GM18951 (cell line): ENCODE data around the gene MYOG.

Source experiments
- POLR2A ChIP-seq: IDR thresholded peaks from 4 replicates; pipeline ENCODE4 v1.6.1; 2011; ENCODE audit warnings: mild to moderate bottlenecking; ENCODE audit not compliant: insufficient read length, insufficient read depth; ENCODE audit errors: extremely low read depth
- in situ Hi-C: fragments of 300-500 bp; cut with MboI; formaldehyde crosslinking; loops from one replicate; pipeline ENCODE4 v1.12.0; 2022; ENCODE audit warnings: low sequenced_read_pairs, mixed read lengths, inconsistent platforms; ENCODE audit not compliant: unreplicated experiment

The MYOG gene

DNA sequence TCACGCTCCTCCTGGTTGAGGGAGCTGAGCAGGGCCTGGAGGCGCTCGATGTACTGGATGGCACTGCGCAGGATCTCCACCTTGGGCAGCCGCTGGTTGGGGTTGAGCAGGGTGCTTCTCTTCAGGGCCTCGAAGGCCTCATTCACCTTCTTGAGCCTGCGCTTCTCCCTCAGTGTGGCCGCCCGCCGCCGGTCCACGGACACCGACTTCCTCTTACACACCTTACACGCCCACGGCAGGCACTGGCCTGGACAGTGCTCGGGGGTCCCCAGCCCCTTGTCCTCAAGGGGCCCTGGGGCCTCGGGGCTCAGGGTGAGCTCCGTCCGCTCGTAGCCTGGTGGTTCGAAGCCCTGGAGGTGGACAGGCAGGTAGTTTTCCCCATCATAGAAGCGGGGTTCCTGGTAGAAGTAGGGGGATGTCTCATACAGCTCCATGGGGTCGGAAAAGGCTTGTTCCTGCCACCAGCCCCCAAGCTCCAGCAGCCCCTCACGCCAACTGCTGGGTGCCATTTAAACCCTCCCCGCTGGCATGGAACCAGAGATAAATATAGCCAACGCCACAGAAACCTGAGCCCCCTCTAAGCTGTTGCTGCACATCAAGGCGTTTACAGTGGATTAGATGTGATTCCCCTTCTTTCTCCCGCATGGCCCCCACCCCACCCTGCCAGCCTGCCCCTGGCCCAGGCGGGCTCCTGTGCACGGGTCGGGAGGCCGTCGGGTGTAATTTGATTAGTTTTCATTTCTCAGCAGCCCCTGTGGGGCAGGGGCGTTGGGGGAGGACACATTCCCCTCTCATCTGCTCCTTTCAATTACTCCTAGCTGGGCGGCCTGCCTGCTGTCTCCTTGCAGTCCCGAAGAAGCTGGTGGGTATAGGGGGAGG, at the start of gene MYOG:
MYOG (minus strand) TSS at position 485 of the 879 bp plus-strand sequence; CDS start at position 434, 51 bp downstream.
- no peak for TF ChIP-seq POLR2A

GRCh38 chr1:203133970-203134725, 48.3 kb upstream of the MYOG start:
- TF ChIP-seq POLR2A: no peak
- in situ Hi-C loops: no loop called here

More for the DNA sequence above, at the start of gene MYOG:
- in situ Hi-C loops: no loop called here

DNA sequence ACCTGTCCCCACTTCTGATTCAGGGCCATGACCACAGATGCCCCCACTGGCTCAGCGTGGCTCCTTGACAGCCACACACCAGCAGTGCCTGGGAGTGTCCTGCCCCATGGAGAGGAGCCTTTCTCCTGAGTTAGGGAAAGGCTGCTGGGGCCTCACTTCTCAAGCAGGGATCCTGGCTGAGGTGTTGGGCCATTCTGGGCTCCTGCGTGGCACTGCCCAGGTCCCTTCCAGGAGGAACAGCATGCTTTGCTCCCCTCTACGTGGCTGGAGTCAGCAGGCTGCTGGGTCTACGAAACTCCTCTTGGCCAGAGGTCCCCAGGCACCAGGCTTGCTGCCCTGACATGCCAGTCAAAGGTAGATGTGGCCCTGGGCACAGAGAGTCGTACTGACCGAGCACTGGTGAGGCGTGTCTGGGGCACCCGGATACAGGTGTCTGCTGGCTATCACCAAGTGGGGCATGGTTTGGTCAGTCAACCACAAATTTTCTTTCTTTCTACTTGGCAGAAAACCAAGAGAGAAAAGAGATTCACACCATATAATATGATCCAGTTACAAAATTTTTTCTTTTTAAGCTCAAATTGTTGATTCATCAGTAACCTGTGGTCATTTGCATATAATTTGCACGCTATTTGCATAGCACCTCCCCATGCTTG, 45.9 kb upstream of the MYOG start:
- in situ Hi-C loops: no loop called here
- no peak for TF ChIP-seq POLR2A

DNA sequence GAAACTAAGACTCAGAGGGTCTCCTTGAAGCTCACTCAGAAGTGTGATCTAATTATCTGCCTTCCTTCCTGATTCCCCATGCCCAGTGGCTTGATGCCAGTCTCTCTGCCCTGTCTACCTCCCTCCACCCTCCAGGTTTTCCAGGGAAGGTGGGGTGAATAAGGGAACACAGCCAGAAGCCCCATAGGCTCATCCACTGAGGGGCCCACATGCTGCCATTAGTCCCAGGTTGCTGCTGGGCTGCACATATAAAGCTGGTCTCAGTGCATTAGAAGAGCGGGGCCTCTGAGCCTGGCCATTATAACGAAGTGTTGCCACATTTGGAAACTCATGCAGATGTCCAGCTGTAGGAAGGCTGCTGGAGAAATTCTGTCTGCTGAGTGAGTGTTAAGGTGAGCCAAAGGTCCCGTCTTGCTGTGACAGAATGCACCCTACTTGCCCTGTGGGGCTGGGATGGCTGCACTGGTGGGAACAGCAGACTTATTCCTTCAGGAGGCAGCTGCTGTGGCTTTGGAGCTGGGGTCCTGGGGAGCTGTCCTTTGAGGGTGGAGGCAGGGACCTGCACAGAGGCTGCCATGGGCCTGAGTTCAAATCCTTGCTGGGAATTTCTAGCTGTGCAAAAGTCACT, 44.7 kb upstream of the MYOG start:
- TF ChIP-seq POLR2A: no peak
- in situ Hi-C loops: no loop called here

GRCh38 chr1:203129501-203130231, 43.9 kb upstream of the MYOG start:
- in situ Hi-C loops: no loop called here
- no peak for TF ChIP-seq POLR2A

DNA sequence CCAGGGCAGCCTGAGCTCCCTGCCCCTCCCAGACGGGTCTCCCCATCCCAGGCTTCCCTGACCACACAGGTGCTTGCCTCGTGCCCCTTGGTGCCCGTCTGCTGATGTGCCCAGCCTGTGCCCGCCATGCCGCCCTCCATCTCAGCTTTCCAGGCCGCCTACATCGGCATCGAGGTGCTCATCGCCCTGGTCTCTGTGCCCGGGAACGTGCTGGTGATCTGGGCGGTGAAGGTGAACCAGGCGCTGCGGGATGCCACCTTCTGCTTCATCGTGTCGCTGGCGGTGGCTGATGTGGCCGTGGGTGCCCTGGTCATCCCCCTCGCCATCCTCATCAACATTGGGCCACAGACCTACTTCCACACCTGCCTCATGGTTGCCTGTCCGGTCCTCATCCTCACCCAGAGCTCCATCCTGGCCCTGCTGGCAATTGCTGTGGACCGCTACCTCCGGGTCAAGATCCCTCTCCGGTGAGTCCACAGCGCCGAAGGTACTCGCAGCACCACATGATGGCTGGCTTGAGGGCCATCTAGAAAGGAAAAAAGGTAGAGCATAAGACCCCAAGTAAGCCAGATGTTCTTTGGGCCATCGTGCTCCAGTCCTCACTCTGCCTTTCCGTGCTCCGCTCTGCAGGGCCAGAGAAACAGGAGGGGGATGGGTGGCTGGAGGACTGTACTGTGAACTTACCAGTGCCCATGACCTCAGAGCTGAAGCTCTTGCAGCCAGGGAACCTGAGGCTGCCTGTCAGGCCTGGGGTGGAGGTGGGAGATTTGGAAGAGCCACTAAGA, 43.1 kb upstream of the MYOG start:
- TF ChIP-seq POLR2A: no peak
- in situ Hi-C loops: no loop called here

- no peak for TF ChIP-seq POLR2A
- in situ Hi-C loops: no loop called here
Observed at GRCh38 chr1:203128431-203128715, 42.6 kb upstream of the MYOG start.

DNA sequence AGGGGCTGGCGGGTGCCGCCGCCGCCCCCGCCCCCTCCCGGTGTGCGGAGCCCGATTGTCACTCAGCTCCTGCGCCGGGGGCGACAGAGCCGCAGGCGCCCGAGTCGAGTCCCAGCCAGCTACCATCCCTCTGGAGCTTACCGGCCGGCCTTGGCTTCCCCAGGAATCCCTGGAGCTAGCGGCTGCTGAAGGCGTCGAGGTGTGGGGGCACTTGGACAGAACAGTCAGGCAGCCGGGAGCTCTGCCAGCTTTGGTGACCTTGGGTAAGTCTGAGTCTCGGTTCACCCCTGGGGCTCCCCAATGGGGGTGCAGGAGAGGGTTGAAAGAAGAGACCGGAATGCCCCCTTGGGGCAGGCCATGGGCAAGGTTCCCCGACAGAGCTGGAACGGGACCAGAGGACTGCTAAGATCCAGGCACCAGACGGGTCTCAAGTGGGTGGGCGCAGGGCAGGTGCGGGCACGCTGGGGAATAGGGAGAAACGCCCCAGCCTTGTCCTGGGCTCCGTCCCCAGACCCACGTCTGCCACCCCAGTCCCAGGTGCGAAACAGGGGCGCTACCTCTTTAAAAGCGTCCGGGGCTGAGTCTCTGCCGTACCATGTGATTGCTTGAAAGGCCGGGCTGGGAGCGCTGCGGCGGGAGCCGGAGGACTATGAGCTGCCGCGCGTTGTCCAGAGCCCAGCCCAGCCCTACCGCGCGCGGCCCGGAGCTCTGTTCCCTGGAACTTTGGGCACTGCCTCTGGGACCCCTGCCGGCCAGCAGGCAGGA, 42.0 kb upstream of the MYOG start, which contains the start of gene ADORA1:
ADORA1 (plus strand) TSS at position 61 of the 765 bp plus-strand sequence. CDS start 1,116 bp downstream, outside the sequence.
- in situ Hi-C loops: no loop called here
- no peak for TF ChIP-seq POLR2A

DNA sequence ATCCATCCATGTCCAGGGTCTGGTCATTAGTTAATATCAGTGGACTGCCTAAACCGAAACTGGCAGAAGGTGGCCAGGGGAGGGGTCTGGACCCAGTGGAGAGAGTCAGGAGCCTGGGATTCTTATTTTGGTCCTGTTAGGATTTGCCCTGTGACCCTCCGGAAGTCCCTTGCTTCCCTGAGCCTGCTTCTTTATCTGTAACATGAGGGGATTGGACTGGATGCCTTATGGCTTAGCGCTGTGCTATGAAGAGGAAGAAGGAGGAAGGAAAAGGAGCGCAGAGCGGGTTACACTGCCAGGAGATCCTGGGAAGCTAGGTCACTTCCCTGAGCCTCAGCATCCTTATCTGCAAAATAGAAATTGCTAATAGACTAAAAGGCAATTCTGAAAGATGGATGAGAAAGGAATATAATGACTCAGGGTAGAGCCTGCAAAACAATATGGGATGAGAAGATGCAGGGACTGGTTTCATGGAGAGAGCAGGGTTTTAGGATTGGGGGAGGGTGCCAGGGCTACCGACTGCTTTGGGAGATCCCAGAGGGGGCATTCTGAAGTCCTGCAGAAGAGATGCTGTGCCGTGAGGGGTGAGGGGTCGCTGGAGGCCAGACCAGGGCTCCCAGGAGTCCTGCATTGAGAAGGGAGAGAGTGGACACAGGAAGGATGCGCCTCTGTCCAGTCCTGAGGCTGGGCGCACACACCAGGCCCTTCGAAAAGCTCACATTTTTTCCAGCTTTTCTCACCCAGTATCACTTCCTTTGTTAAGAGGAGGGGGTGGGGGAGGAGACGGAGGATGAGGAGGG, 41.3 kb upstream of the MYOG start:
- TF ChIP-seq POLR2A: no peak
- in situ Hi-C loops: no loop called here

DNA sequence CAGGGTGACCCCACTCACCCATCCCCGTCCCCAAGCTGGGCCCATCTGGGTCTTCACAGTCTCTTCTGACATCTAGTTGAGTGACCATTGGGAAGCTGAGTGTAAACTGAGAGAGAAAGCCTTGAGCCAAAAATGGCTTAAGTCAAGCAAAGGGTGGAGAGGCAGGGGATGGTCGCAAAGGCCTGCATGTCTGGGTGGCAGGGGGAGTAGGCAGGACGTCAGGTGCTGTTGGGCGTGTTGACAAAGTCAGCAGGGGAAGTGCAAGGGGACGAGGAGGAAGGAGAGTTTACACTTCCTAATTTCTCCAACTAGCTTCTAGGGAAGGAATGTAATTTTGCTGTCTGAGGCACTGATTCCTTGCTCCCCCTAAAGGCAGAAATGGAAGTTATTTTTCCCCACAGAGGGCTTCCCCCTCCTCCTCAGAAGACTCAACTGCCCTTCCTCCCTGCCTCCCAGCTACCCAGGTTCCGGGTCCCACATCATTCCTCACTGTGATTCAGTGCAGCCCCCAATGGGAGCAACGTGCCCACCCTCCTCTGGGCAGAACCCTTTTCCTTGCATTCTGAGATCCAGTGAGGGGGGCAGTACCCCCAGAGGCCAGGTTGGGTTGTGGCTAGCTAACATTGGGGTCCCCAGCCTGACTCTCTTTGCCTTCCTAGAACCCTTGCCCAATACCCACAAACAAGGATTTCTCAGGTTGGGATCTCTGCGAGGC, 40.5 kb upstream of the MYOG start:
- in situ Hi-C loops: no loop called here
- TF ChIP-seq POLR2A: no peak
